ENCODE data around the gene HES6.

HES6 gene

DNA sequence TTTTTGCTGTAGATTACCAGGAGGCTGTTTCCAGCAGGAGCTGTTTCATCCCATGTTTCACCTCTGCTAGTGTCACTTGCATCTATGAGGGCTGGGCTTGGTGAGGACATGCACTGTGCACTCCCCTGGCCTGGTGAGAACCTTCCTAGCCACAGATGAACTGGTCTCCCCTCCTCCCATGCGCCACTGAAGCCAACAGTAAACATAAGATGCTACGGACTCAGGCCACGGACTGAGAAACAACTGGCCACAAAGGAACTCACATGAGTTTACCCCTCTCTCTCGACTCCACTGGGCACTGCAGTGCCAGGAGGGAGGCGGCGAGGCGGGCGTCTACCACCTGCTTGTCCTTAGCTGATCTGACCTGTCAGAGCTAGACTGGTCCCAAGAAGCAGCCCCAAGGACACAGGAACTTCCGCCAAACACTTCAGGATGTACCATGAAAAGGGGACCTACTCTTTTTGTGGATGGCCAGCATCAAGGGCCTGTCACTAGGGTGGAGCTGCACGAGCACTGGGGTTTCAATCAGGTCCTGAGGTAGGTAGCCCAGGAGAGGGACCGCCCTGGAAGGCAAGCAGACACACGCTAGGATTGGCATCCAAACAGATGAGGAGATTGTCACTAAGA is 22.8 kb upstream of the HES6 start:
- CTCF ChIA-PET, result interaction anchor here (0.6 to 1.8 kb wide), 10 partner anchors 12 to 483 kb away, joined by 3 to 7 read pairs (median 4); no protein-coding TSS in a partner anchor
- POLR2A ChIA-PET, result no interaction called here
- DNase-seq (ENCODE audit: extremely low spot score), result no peak
- TF ChIP-seq ZNF384 (IDR thresholded peaks at IDR 0.05) (no peak), TARDBP (IDR thresholded peaks at IDR 0.05) (no peak), FOXM1 (IDR thresholded peaks at IDR 0.05; ENCODE audit: borderline replicate concordance) (no peak), L3MBTL2 (conservative IDR thresholded peaks at IDR 0.05) (no peak), NFRKB (IDR thresholded peaks at IDR 0.05) (no peak), FOXA1 (IDR thresholded peaks at IDR 0.05) (no peak), HDGF (IDR thresholded peaks at IDR 0.05; ENCODE audit: borderline replicate concordance) (no peak), CTBP1 (IDR thresholded peaks at IDR 0.05; ENCODE audit: borderline replicate concordance) (no peak), SUZ12 (IDR thresholded peaks at IDR 0.05) (no peak), FOXK2 (IDR thresholded peaks at IDR 0.05) (no peak), LEF1 (IDR thresholded peaks at IDR 0.05; ENCODE audit: borderline replicate concordance) (no peak), ARNT (IDR thresholded peaks at IDR 0.05) (no peak), ELF4 (IDR thresholded peaks at IDR 0.05) (no peak)
- TF ChIP-seq, protein P1, sequence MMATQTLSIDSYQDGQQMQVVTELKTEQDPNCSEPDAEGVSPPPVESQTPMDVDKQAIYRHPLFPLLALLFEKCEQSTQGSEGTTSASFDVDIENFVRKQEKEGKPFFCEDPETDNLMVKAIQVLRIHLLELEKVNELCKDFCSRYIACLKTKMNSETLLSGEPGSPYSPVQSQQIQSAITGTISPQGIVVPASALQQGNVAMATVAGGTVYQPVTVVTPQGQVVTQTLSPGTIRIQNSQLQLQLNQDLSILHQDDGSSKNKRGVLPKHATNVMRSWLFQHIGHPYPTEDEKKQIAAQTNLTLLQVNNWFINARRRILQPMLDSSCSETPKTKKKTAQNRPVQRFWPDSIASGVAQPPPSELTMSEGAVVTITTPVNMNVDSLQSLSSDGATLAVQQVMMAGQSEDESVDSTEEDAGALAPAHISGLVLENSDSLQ (IDR thresholded peaks at IDR 0.05), result no peak

DNA sequence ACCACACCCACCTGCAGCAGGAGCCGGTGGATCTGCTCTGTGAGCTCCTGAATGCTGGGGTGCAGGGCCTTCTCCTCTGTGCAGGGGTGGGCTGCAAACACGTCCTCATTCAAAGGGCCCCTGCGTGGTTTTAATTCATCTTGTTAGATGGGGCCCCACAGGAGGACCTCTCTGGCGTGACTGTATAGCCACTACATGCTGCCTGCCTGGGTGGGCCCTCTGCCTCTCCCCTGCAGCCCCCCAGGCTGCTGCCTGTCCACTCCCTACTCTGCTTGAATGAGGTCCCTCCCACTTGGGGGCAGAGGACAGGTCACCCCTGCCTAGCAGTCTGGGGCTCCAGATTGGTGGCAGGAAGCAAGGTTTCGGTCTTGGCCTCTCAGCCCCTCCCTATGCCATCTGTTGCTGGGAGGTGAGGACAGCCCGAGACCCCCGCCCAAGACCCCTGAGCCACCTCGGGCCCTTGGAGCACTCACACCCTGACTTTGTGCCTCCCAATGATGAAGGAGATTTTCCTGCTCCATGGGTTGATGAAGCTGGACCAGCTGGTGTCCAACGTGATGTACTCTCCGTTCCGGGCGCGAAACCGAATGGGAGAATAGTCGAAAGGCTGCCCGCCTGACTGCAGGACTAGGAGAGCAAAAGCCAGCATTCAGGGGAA is 22.0 kb upstream of the HES6 start:
- ChIA-PET CTCF (no interaction called here), POLR2A (no interaction called here)
- TF ChIP-seq L3MBTL2 (conservative IDR thresholded peaks at IDR 0.05) (no peak), ELF4 (IDR thresholded peaks at IDR 0.05) (no peak)
- no peak for DNase-seq (ENCODE audit: extremely low spot score)

DNA sequence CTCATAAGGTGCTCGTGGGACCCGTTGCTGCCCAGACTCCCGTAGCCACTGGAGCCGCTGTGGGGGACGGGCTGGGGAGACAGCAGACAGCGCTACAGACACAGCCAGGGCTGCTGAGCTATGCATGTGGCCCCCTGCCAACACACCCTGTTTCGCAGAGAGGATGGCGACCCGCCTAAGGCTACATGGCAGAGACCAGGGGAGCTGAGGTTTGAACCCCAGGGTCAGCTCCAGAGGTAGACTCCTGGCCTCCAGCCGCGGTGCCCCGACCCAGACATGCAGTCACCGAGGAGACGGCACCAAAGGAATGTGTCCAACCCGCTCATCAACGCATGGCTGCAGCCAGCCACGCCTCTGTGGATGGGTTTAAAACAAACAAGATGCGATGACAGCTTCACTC is 21.0 kb upstream of the HES6 start:
- CTCF ChIA-PET, result interaction anchor here (0.6 kb wide), 1 partner anchor 27 kb away, joined by 3 read pairs; no protein-coding TSS in a partner anchor
- no peak for TF ChIP-seq HDGF (IDR thresholded peaks at IDR 0.05; ENCODE audit: borderline replicate concordance)
- no peak for TF ChIP-seq SP1 (IDR thresholded peaks at IDR 0.05)
- no peak for TF ChIP-seq FOXA1 (IDR thresholded peaks at IDR 0.05)
- TF ChIP-seq FOXK2 (IDR thresholded peaks at IDR 0.05), result no peak
- no peak for TF ChIP-seq LEF1 (IDR thresholded peaks at IDR 0.05; ENCODE audit: borderline replicate concordance)
- no peak for TF ChIP-seq CTBP1 (IDR thresholded peaks at IDR 0.05; ENCODE audit: borderline replicate concordance)
- no peak for TF ChIP-seq TARDBP (IDR thresholded peaks at IDR 0.05)
- TF ChIP-seq BHLHE40 (IDR thresholded peaks at IDR 0.05; ENCODE audit: borderline replicate concordance), result no peak
- TF ChIP-seq NFRKB (IDR thresholded peaks at IDR 0.05), result no peak
- TF ChIP-seq ARNT (IDR thresholded peaks at IDR 0.05), result no peak
- no peak for TF ChIP-seq SUZ12 (IDR thresholded peaks at IDR 0.05)
- TF ChIP-seq, protein P1 (IDR thresholded peaks at IDR 0.05), result no peak
- TF ChIP-seq ZNF384 (IDR thresholded peaks at IDR 0.05), result no peak
- no peak for TF ChIP-seq FOXM1 (IDR thresholded peaks at IDR 0.05; ENCODE audit: borderline replicate concordance)
- no peak for TF ChIP-seq ELF4 (IDR thresholded peaks at IDR 0.05)
- no peak for DNase-seq (ENCODE audit: extremely low spot score)
- POLR2A ChIA-PET, result no interaction called here

DNA sequence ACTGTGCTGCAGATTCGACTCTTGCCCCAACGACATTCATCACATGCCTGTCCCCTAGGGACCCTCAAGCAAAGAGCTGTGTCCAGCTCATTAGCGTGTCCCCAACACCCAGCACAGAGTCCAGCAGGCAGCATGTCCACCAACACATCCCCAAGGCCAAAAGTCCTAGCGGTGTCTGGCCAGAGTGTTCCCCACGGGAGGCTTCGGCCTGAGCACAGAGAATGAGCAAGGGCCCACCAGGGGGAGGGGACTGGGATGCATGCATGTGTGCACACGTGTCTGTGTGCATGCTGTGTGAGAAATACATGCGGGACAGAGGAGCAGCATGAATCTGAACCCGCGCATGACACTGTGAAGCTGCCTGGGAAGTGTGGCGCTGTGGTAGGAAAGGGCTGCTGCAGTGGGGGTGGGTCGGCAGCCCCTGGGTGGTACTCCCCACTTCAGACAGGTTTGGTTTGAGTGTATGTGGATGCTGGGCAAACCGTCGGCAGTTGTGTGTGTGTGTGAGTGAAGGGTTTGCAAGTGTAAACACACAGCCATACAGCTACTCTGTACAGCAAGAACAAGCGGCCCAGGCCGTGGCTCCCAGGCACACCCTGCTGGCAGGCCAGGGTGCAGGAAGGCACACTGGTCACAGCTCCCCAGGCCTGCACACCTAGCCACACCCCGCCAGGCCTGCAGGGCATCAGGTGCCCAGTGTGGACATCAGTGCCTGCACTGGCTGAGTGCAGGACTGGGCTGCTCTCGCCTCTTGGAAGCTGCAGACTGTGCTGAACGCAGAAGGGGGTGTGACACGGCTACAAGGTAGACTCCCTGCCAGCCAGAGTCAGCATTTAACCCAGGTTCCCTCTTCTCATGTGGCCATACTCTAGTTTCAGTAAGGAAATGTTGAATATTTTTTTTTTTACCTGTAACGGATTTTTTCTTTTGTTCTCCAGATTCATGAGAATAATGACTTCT is 19.5 kb upstream of the HES6 start:
- no peak for TF ChIP-seq L3MBTL2 (conservative IDR thresholded peaks at IDR 0.05)
- no peak for TF ChIP-seq FOXA1 (IDR thresholded peaks at IDR 0.05)
- no peak for TF ChIP-seq TARDBP (IDR thresholded peaks at IDR 0.05)
- no peak for TF ChIP-seq ARNT (IDR thresholded peaks at IDR 0.05)
- TF ChIP-seq, protein P1 (IDR thresholded peaks at IDR 0.05), result no peak
- no peak for TF ChIP-seq CTBP1 (IDR thresholded peaks at IDR 0.05; ENCODE audit: borderline replicate concordance)
- TF ChIP-seq BHLHE40 (IDR thresholded peaks at IDR 0.05; ENCODE audit: borderline replicate concordance), result no peak
- no peak for TF ChIP-seq NFRKB (IDR thresholded peaks at IDR 0.05)
- no peak for TF ChIP-seq SUZ12 (IDR thresholded peaks at IDR 0.05)
- TF ChIP-seq SP1 (IDR thresholded peaks at IDR 0.05), result no peak
- no peak for TF ChIP-seq HDGF (IDR thresholded peaks at IDR 0.05; ENCODE audit: borderline replicate concordance)
- no peak for TF ChIP-seq LEF1 (IDR thresholded peaks at IDR 0.05; ENCODE audit: borderline replicate concordance)
- TF ChIP-seq ZNF384 (IDR thresholded peaks at IDR 0.05), result no peak
- POLR2A ChIA-PET, result no interaction called here
- CTCF ChIA-PET, result no interaction called here
- no peak for DNase-seq (ENCODE audit: extremely low spot score)

DNA sequence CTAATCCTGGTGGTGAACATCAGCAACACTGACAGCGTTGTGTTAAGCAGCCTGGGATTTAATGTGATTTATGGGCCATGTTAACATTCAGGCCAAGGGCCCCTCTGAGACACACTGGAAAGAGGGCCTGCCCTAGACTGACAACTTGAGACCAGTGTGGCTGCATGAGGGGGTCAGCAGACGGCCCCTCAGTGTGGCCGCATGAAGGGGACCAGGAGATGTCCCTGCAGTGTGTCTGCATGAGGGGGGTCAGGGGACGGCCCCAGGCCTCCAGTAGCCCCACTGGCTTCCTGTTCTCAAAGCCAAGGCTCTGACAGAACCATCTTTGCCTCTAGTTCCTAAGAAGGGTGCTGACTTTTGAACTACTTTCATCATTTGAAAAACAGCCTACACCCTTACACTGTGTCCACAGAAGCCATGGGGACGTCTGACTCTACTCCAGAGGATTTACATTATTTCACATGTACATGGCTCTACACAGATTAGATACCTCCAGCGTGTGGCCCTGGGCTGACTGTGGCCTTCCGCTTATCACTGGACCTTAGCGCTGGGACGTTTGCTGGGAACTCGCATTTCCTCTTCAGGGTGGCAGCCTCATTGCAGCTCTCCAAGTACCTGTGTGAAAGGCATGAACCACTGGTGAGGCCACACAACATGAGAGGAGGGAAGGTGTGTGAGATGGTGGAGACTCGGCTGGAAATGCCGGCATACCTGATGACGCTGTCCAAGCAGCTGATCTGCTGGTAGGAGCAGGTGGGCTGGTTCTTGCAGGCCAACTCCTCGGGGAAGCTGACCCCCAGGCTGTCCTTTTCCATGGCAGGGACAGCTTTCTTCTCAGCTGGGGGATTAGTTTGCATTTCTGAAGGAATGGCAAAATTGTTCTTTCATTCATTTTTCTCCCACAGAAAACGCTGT is 18.2 kb upstream of the HES6 start:
- ChIA-PET CTCF (no interaction called here), POLR2A (no interaction called here)
- TF ChIP-seq ZNF384 (IDR thresholded peaks at IDR 0.05) (no peak), NFRKB (IDR thresholded peaks at IDR 0.05) (no peak), LEF1 (IDR thresholded peaks at IDR 0.05; ENCODE audit: borderline replicate concordance) (no peak), FOXK2 (IDR thresholded peaks at IDR 0.05) (no peak), CTBP1 (IDR thresholded peaks at IDR 0.05; ENCODE audit: borderline replicate concordance) (no peak), BHLHE40 (IDR thresholded peaks at IDR 0.05; ENCODE audit: borderline replicate concordance) (no peak), HDGF (IDR thresholded peaks at IDR 0.05; ENCODE audit: borderline replicate concordance) (no peak), ELF4 (IDR thresholded peaks at IDR 0.05) (no peak), SP1 (IDR thresholded peaks at IDR 0.05) (no peak), TARDBP (IDR thresholded peaks at IDR 0.05) (no peak), FOXM1 (IDR thresholded peaks at IDR 0.05; ENCODE audit: borderline replicate concordance) (no peak), ARNT (IDR thresholded peaks at IDR 0.05) (no peak), L3MBTL2 (conservative IDR thresholded peaks at IDR 0.05) (no peak)
- TF ChIP-seq, protein P1 (IDR thresholded peaks at IDR 0.05), result no peak
- no peak for DNase-seq (ENCODE audit: extremely low spot score)

Measured in HEK293T (cell line).